ENCODE results near the gene ATP2C2.
"Not testable (repeated sequence)": the region's sequence is repeated elsewhere in the genome, so short reads cannot be mapped to it uniquely, and the experiment has no call there.

- TF ChIP-seq, protein P1, sequence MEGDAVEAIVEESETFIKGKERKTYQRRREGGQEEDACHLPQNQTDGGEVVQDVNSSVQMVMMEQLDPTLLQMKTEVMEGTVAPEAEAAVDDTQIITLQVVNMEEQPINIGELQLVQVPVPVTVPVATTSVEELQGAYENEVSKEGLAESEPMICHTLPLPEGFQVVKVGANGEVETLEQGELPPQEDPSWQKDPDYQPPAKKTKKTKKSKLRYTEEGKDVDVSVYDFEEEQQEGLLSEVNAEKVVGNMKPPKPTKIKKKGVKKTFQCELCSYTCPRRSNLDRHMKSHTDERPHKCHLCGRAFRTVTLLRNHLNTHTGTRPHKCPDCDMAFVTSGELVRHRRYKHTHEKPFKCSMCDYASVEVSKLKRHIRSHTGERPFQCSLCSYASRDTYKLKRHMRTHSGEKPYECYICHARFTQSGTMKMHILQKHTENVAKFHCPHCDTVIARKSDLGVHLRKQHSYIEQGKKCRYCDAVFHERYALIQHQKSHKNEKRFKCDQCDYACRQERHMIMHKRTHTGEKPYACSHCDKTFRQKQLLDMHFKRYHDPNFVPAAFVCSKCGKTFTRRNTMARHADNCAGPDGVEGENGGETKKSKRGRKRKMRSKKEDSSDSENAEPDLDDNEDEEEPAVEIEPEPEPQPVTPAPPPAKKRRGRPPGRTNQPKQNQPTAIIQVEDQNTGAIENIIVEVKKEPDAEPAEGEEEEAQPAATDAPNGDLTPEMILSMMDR (conservative IDR thresholded peaks at IDR 0.05), result not testable (repeated sequence)
- not testable (repeated sequence) for TF ChIP-seq ZFX (IDR thresholded peaks at IDR 0.05)
These were observed 35.1 kb downstream of the ATP2C2 start for GRCh38 chr16:84403435-84403834.

Data from C4-2B (cell line).